GM12875 (cell line): ENCODE results near the gene TTC23.

Experiments used
- H3K4me3 ChIP-seq: one replicate; pipeline ENCODE4 v1.5.1; 2011; ENCODE audit warnings: low read depth, low read length, control low read depth
- CTCF ChIP-seq: IDR thresholded peaks from 2 replicates; pipeline ENCODE4 v1.5.1; 2011; ENCODE audit warnings: low read depth, mild to moderate bottlenecking, control low read depth, inconsistent platforms, low read length, moderate library complexity, borderline replicate concordance; ENCODE audit not compliant: insufficient read depth

The TTC23 gene

DNA sequence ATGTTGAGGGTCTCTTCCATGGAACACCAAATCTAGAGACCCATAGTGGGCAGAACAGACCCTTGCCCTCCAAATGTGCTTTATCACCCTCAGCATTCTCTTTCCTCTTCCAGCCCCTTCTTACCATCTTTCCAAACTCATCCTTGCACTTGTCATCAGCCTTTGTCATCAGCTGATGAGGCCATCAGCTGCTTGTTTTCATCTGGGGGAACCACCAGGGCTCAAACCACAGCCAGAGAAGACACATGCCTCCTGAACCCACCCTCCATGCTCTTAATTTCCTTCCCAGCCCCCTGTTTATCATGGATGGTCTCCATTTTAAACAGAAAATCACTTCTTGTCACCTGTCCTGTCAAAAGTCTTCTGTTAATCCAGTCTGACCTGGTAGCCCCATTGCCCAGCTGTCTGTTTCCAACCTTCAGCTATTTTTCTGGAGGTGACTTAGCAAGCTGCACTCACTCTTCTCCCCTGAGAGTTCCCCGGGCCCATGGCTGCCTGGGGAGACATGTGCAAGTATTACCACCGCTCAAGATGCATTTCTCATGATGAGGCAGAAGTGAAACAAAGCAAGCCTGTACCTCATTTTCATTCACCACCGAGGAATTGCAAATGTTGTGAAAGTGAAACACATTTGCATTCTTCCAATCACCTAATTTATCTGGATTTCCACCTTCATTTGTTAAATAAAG is 159.2 kb downstream of the TTC23 start:
- H3K4me3 ChIP-seq, result no peak overlapping the region
- no peak for TF ChIP-seq CTCF

GRCh38 chr15:99087405-99087943 is 161.9 kb downstream of the TTC23 start:
- no peak overlapping the region for H3K4me3 ChIP-seq
- no peak for TF ChIP-seq CTCF

- TF ChIP-seq CTCF, result no peak
- no peak overlapping the region for H3K4me3 ChIP-seq
These were observed 163.1 kb downstream of the TTC23 start for GRCh38 chr15:99086327-99086667.
